H9 (cell line): ENCODE measurements around the gene GRB10. TPM values are rescaled to one million over a fixed set of nuclear protein-coding genes. Genes with fewer than 3 reads are reported as not detected.

Source experiments
- DNase-seq: peaks from one replicate; pipeline ENCODE4 v3.0.0-alpha.2; 2017
- H2AFZ ChIP-seq: one replicate; pipeline ENCODE4 v1.6.1; 2013; ENCODE audit warnings: mild to moderate bottlenecking, low read length, control low read depth, moderate library complexity
- H2AK5ac ChIP-seq: 2 replicates; pipeline ENCODE4 v1.6.1; 2013; ENCODE audit warnings: low read length, control low read depth, mixed read lengths; ENCODE audit not compliant: insufficient read length
- H2BK120ac ChIP-seq: one replicate; pipeline ENCODE4 v1.6.1; 2013; ENCODE audit warnings: low read depth, mild to moderate bottlenecking, low read length, control low read depth, inconsistent platforms; ENCODE audit not compliant: poor library complexity, severe bottlenecking
- H2BK12ac ChIP-seq: 2 replicates; pipeline ENCODE4 v1.6.1; 2013; ENCODE audit warnings: low read length, control low read depth, mixed read lengths, low read depth; ENCODE audit not compliant: insufficient read length
- H2BK15ac ChIP-seq: 2 replicates; pipeline ENCODE4 v1.6.1; 2013; ENCODE audit warnings: low read depth, low read length, control low read depth
- H2BK20ac ChIP-seq: one replicate; pipeline ENCODE4 v1.6.1; 2013; ENCODE audit warnings: low read depth, mild to moderate bottlenecking, low read length, control low read depth, inconsistent platforms; ENCODE audit not compliant: poor library complexity, severe bottlenecking
- H2BK5ac ChIP-seq: 2 replicates; pipeline ENCODE4 v1.6.1; 2013; ENCODE audit warnings: low read length, control low read depth, mixed read lengths; ENCODE audit not compliant: insufficient read length
- H3K14ac ChIP-seq: 2 replicates; pipeline ENCODE4 v1.6.1; 2013; ENCODE audit warnings: low read length, control low read depth; ENCODE audit not compliant: insufficient read depth
- H3K18ac ChIP-seq: 2 replicates; pipeline ENCODE4 v1.6.1; 2013; ENCODE audit warnings: low read depth, mild to moderate bottlenecking, mixed read lengths, low read length, control low read depth; ENCODE audit not compliant: insufficient read length
- H3K23ac ChIP-seq: 2 replicates; pipeline ENCODE4 v1.6.1; 2013; ENCODE audit warnings: low read length, control low read depth, mixed read lengths, low read depth; ENCODE audit not compliant: insufficient read length
- H3K23me2 ChIP-seq: 2 replicates; pipeline ENCODE4 v1.6.1; 2013; ENCODE audit warnings: low read depth, mild to moderate bottlenecking, mixed read lengths, low read length, control low read depth; ENCODE audit not compliant: insufficient read length, poor library complexity, severe bottlenecking
- H3K27ac ChIP-seq: 2 replicates; pipeline ENCODE4 v1.5.1; 2013; ENCODE audit warnings: low read length, control low read depth, mixed read lengths, low read depth; ENCODE audit not compliant: insufficient read length
- H3K27me3 ChIP-seq: 2 replicates; pipeline ENCODE4 v1.6.1; 2013; ENCODE audit warnings: low read length, control low read depth, inconsistent platforms; ENCODE audit not compliant: insufficient read depth
- H3K4ac ChIP-seq: 2 replicates; pipeline ENCODE4 v1.6.1; 2013; ENCODE audit warnings: low read depth, mild to moderate bottlenecking, control low read depth, inconsistent platforms, low read length, moderate library complexity
- H3K4me1 ChIP-seq: 2 replicates; pipeline ENCODE4 v1.6.1; 2013; ENCODE audit warnings: low read length, control low read depth, inconsistent platforms; ENCODE audit not compliant: insufficient read depth
- H3K4me2 ChIP-seq: 2 replicates; pipeline ENCODE4 v1.6.1; 2013; ENCODE audit warnings: low read length, control low read depth, mixed read lengths; ENCODE audit not compliant: insufficient read length, insufficient read depth
- H3K56ac ChIP-seq: 2 replicates; pipeline ENCODE4 v1.6.1; 2013; ENCODE audit warnings: low read depth, mild to moderate bottlenecking, mixed read lengths, low read length, control low read depth; ENCODE audit not compliant: insufficient read length
- H3K79me1 ChIP-seq: 2 replicates; pipeline ENCODE4 v1.6.1; 2013; ENCODE audit warnings: low read depth, mild to moderate bottlenecking, moderate library complexity, low read length, control low read depth, inconsistent platforms; ENCODE audit not compliant: insufficient read depth, poor library complexity, severe bottlenecking
- H3K79me2 ChIP-seq: 2 replicates; pipeline ENCODE4 v1.6.1; 2013; ENCODE audit warnings: low read length, control low read depth, inconsistent platforms; ENCODE audit not compliant: insufficient read depth
- H3K9ac ChIP-seq: 2 replicates; pipeline ENCODE4 v1.6.1; 2013; ENCODE audit warnings: low read length, control low read depth, mixed read lengths; ENCODE audit not compliant: insufficient read length; ENCODE audit errors: extremely low read depth
- H3K9me3 ChIP-seq: one replicate; pipeline ENCODE4 v1.6.1; 2013; ENCODE audit warnings: low read depth, low read length, inconsistent platforms; ENCODE audit not compliant: control insufficient read depth
- H3T11ph ChIP-seq: one replicate; pipeline ENCODE4 v1.6.1; 2013; ENCODE audit warnings: mild to moderate bottlenecking, low read length, control low read depth, inconsistent platforms
- H4K20me1 ChIP-seq: one replicate; pipeline ENCODE4 v1.6.1; 2013; ENCODE audit not compliant: control insufficient read depth, insufficient read length, insufficient read depth
- H4K5ac ChIP-seq: 2 replicates; pipeline ENCODE4 v1.6.1; 2013; ENCODE audit warnings: low read depth, mild to moderate bottlenecking, mixed read lengths, low read length, control low read depth; ENCODE audit not compliant: insufficient read length
- H4K8ac ChIP-seq: replicated peaks from 2 replicates; pipeline ENCODE4 v1.6.1; 2013; ENCODE audit warnings: low read length, control low read depth, mixed read lengths, low read depth; ENCODE audit not compliant: insufficient read length
- H4K91ac ChIP-seq: 2 replicates; pipeline ENCODE4 v1.6.1; 2013; ENCODE audit warnings: low read depth, mild to moderate bottlenecking, moderate library complexity, mixed read lengths, low read length, control low read depth; ENCODE audit not compliant: insufficient read length
- H3K27ac Mint-ChIP-seq, 3 experiments: 2 replicates in 2 of 3; 3 replicates in 1 of 3; pipeline ENCODE4 v1.8.0; 2020 to 2021; ENCODE audit warnings: mixed read lengths in 3 of 3, mild to moderate bottlenecking in 1 of 3, moderate library complexity in 1 of 3
- H3K27me3 Mint-ChIP-seq: 2 replicates; pipeline ENCODE4 v1.8.0; 2021; ENCODE audit warnings: low read depth, mild to moderate bottlenecking, moderate library complexity, mixed read lengths
- H3K36me3 Mint-ChIP-seq, 3 experiments: 2 replicates in 2 of 3; 3 replicates in 1 of 3; pipeline ENCODE4 v1.8.0; 2020 to 2021; ENCODE audit warnings: low read depth in 3 of 3, mixed read lengths in 3 of 3; ENCODE audit not compliant: insufficient read depth in 1 of 3
- H3K4me1 Mint-ChIP-seq, 2 experiments: 2 replicates each; pipeline ENCODE4 v1.8.0; 2020; ENCODE audit warnings: mixed read lengths in 2 of 2
- H3K4me3 Mint-ChIP-seq, 2 experiments: 2 replicates in 1 of 2; 3 replicates in 1 of 2; pipeline ENCODE4 v1.8.0; 2020 to 2021; ENCODE audit warnings: mild to moderate bottlenecking in 2 of 2, mixed read lengths in 2 of 2, moderate library complexity in 1 of 2
- H3K9me3 Mint-ChIP-seq, 2 experiments: 2 replicates in 1 of 2; 3 replicates in 1 of 2; pipeline ENCODE4 v1.8.0; 2020; ENCODE audit warnings: mild to moderate bottlenecking in 2 of 2, mixed read lengths in 2 of 2, moderate library complexity in 1 of 2
- WGBS: extraction: QIAGEN DNeasy Blood & Tissue Kit; methylation state at CpG from one replicate; pipeline ENCODE4 v1.1.7; 2013; ENCODE audit warnings: missing lambda C conversion rate, low lambda C conversion rate, mixed read lengths; ENCODE audit not compliant: insufficient read length; ENCODE audit errors: extremely low coverage; 5-methylcytosine and 5-hydroxymethylcytosine counted together
- total RNA-seq: library from RNA; stranded (reverse); gene quantifications from 2 replicates; pipeline ENCODE4 v1.2.1, GENCODE V29; 2021
- TF ChIP-seq, protein P1 (sequence below): fragments of 200-600 bp; sonication (generic); conservative IDR thresholded peaks from 3 replicates; pipeline ENCODE4 v1.8.0; 2021; ENCODE audit warnings: antibody characterized with exemption, mild to moderate bottlenecking

The GRB10 gene
- total RNA-seq, 1 experiment from 2014 or later, result 108 TPM

DNA sequence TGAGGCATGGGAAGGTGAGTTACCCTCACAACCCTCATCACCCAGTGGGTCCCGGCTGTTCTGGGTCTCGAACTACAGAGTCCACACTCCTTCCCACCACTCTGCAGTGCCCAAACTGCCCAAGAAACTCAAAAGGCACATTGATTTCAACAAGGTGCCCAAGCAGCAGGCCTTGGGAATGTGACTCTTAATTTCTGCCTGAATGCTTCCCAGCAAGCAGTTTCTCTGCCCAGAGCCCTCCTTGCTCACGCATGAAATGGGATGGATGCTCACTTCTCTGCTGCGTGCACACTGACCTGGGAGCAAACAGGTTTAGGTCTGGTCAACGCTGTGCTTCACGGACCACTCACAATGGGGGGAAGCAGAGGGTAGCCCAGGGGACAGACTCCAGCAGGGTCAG, 77.9 kb downstream of the GRB10 start:
- Histone ChIP-seq H4K5ac (no peak overlapping the region), H3K23me2 (no peaks in the 10 kb centered on the region), H3K18ac (no peak overlapping the region), H3K27ac (no peak overlapping the region), H3K14ac (no peak overlapping the region), H2BK120ac (no peak overlapping the region), H3K4me1 (no peaks in the 10 kb centered on the region; the same call in 1 of the 2 replicates), H3T11ph (no peak overlapping the region), H2BK5ac (no peak overlapping the region), H3K27me3 (no peaks in the 10 kb centered on the region), H2BK12ac (no peak overlapping the region), H4K91ac (no peak overlapping the region), H3K9me3 (no peaks in the 10 kb centered on the region), H2BK15ac (no peak overlapping the region), H2AK5ac (no peak overlapping the region), H4K20me1 (peaks cover 3% of the 10 kb centered on the region), H4K8ac (no peak overlapping the region), H2AFZ (no peak overlapping the region), H3K23ac (no peak overlapping the region), H3K4me2 (no peak overlapping the region), H3K4ac (no peak overlapping the region), H3K79me1 (peaks cover 2% of the 10 kb centered on the region), H2BK20ac (no peak overlapping the region), H3K9ac (no peak overlapping the region), H3K79me2 (no peaks in the 10 kb centered on the region; the same call in 1 of the 2 replicates), H3K56ac (no peak overlapping the region)
- H3K4me1 Mint-ChIP-seq, result peaks cover 37 to 44% of the 10 kb centered on the region in 2 experiments
- no peaks in the 10 kb centered on the region for H3K27me3 Mint-ChIP-seq
- no peaks in the 10 kb centered on the region for H3K9me3 Mint-ChIP-seq
- H3K36me3 Mint-ChIP-seq, result peaks cover 9 to 27% (median 19%) of the 10 kb centered on the region in 3 experiments; a peak in 6 of 7 replicates
- no CpG with 5 or more reads among the region's 6 CpGs for WGBS
- no peak for DNase-seq
- peak overlapping the region in 2 of 3 experiments; percentile 27 to 90; a peak in 3 of 7 replicates for H3K27ac Mint-ChIP-seq
- TF ChIP-seq, protein P1, sequence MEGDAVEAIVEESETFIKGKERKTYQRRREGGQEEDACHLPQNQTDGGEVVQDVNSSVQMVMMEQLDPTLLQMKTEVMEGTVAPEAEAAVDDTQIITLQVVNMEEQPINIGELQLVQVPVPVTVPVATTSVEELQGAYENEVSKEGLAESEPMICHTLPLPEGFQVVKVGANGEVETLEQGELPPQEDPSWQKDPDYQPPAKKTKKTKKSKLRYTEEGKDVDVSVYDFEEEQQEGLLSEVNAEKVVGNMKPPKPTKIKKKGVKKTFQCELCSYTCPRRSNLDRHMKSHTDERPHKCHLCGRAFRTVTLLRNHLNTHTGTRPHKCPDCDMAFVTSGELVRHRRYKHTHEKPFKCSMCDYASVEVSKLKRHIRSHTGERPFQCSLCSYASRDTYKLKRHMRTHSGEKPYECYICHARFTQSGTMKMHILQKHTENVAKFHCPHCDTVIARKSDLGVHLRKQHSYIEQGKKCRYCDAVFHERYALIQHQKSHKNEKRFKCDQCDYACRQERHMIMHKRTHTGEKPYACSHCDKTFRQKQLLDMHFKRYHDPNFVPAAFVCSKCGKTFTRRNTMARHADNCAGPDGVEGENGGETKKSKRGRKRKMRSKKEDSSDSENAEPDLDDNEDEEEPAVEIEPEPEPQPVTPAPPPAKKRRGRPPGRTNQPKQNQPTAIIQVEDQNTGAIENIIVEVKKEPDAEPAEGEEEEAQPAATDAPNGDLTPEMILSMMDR, result no peak
- H3K4me3 Mint-ChIP-seq, result no peak overlapping the region
